Left lung (tissue), 10 donors: ENCODE measurements around the gene WDR72. TPM values are rescaled to one million over a fixed set of nuclear protein-coding genes. Genes with fewer than 3 reads are reported as not detected.

Experiments used
- ATAC-seq: fragments of 200-7000 bp; cut with Tn5 transposase; one replicate; pipeline ENCODE4 v1.9.1; 2020; ENCODE audit warnings: moderate library complexity
- DNase-seq, 4 donors: peaks; one replicate each; pipeline ENCODE4 v3.0.0-alpha.2; 2013 to 2020
- H3K27ac ChIP-seq, 2 donors: fragments of 200-600 bp; sonication (generic) in 1 of 2; one replicate each; pipeline versions ENCODE4 v1.5.0 to v1.8.0; 2020 to 2021
- H3K27me3 ChIP-seq, 2 donors: fragments of 200-600 bp; sonication (generic) in 1 of 2; one replicate each; pipeline versions ENCODE4 v1.5.0 to v1.8.0; 2020 to 2021
- H3K36me3 ChIP-seq, 2 donors: fragments of 200-600 bp; sonication (generic) in 1 of 2; one replicate each; pipeline versions ENCODE4 v1.5.0 to v1.8.0; 2020 to 2021
- H3K4me1 ChIP-seq, 2 donors: fragments of 200-600 bp; one replicate each; pipeline ENCODE4 v1.8.0; 2021
- H3K4me3 ChIP-seq, 2 donors: fragments of 200-600 bp; sonication (generic) in 1 of 2; one replicate each; pipeline versions ENCODE4 v1.5.0 to v1.8.0; 2020 to 2021; ENCODE audit warnings: mild to moderate bottlenecking in 1 of 2
- H3K9me3 ChIP-seq, 2 donors: fragments of 200-600 bp; sonication (generic) in 1 of 2; one replicate each; pipeline versions ENCODE4 v1.5.0 to v1.8.0; 2020 to 2021
- intact Hi-C, 2 donors: fragments of 100-400 bp; cut with DNase I; formaldehyde crosslinking; loops; one replicate each; pipeline versions ENCODE4 v1.11.2 to v1.14.2; 2022
- polyA plus RNA-seq, 6 donors: library from polyadenylated mRNA; unstranded; fragments of 120-200 nt; gene quantifications; one replicate each; pipeline ENCODE4 v1.2.1, GENCODE V29; 2013; ENCODE audit not compliant: insufficient read length in 6 of 6
- total RNA-seq, 2 donors: library from RNA; stranded (reverse); fragmentation: NEBNext Ultra II Directional; extraction: Animal tissue kit (Norgen Biotek cat#: 25700); gene quantifications; one replicate each; pipeline ENCODE4 v1.2.1, GENCODE V29; 2021
- TF ChIP-seq, protein P1 (sequence below), 2 donors: fragments of 200-600 bp; sonication (generic) in 1 of 2; IDR thresholded peaks; one replicate each; pipeline versions ENCODE4 v1.5.0 to v1.8.0; 2021; ENCODE audit warnings: antibody characterized with exemption in 2 of 2
- donor health status: DM: no; HTN: yes; CAD: no.
- donor health status: DM: no; HTN: no; CAD: no.

Gene WDR72
- total and polyA plus RNA-seq, 8 donors, result 0.73 to 6.5 (median 3.0) TPM

DNA sequence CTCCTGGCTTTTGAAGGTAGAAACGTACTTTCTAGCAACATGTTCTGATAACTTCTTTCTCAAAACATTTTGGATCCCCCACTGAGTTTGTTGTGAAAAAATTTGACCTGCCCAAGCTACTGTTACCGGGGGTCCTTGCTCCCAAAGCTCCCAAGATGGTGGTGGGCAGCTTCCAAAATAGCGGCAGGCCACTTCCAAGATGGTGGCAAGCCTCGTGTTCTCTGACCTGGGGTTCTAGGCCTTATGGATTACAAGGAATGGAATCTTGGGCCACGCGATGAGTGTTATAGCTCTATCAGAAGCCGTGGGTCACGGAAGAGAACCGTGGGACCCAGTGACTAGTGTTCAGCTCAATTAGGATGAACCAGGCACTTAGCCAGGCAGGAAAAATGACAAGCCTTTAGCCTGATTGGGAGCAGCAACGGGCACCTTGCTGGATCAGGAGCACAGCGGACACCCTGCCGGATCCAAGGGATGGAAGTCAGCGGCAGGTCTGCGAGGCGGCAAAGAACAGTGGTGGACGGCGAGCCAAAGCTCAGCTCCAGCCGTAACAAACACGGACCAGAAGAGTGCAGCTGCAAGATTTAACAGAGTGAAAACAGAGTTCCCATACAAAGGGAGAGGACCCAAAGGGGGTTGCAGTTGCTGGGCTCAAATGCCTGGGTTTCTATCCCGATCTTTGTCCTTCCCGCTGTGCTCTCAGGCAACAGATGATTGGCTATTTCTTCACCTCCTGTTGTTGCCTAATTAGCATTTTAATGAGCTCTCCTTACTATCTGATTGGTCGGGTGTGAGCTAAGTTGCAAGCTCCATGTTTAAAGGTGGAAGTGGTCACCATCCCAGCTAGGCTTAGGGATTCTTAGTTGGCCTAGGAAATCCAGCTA is 133.3 kb downstream of the WDR72 start:
- no peak overlapping the region for H3K27ac ChIP-seq
- DNase-seq (peak in 1 of 4 donors; percentile 58), ATAC-seq (no peak)
- intact Hi-C loops, result no loop called here
- no peaks in the 10 kb centered on the region for H3K4me1 ChIP-seq
- no peaks in the 10 kb centered on the region for H3K36me3 ChIP-seq
- TF ChIP-seq, protein P1, sequence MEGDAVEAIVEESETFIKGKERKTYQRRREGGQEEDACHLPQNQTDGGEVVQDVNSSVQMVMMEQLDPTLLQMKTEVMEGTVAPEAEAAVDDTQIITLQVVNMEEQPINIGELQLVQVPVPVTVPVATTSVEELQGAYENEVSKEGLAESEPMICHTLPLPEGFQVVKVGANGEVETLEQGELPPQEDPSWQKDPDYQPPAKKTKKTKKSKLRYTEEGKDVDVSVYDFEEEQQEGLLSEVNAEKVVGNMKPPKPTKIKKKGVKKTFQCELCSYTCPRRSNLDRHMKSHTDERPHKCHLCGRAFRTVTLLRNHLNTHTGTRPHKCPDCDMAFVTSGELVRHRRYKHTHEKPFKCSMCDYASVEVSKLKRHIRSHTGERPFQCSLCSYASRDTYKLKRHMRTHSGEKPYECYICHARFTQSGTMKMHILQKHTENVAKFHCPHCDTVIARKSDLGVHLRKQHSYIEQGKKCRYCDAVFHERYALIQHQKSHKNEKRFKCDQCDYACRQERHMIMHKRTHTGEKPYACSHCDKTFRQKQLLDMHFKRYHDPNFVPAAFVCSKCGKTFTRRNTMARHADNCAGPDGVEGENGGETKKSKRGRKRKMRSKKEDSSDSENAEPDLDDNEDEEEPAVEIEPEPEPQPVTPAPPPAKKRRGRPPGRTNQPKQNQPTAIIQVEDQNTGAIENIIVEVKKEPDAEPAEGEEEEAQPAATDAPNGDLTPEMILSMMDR (IDR thresholded peaks at IDR 0.05), result no peak
- no peaks in the 10 kb centered on the region for H3K27me3 ChIP-seq
- H3K4me3 ChIP-seq, result no peak overlapping the region
- H3K9me3 ChIP-seq, result no peaks in the 10 kb centered on the region

DNA sequence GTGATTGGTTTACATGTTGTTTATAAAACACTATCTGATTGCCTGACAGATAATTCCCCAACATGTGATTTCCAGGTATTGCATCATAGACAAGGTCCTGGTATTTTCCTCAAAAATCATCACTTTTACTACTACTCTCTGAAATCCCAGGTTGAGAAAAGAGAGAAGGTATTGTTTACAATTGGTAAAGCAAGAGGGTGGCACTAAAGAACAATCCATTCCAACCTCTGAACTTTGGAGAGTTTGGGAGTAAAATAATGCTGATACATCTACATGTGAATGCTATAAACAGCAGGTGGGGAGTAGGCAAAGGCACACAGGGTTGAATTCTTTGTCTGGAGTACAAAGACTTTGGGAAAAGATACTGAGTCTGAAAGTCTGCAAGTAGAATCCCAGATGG is 134.2 kb downstream of the WDR72 start:
- no peaks in the 10 kb centered on the region for H3K9me3 ChIP-seq
- ATAC-seq, result no peak
- TF ChIP-seq, protein P1 (IDR thresholded peaks at IDR 0.05), result no peak
- intact Hi-C loops, result no loop called here
- H3K4me3 ChIP-seq, result no peak overlapping the region
- DNase-seq, result no peak
- H3K36me3 ChIP-seq, result no peaks in the 10 kb centered on the region
- H3K4me1 ChIP-seq, result no peaks in the 10 kb centered on the region
- H3K27me3 ChIP-seq, result no peaks in the 10 kb centered on the region
- H3K27ac ChIP-seq, result no peak overlapping the region

DNA sequence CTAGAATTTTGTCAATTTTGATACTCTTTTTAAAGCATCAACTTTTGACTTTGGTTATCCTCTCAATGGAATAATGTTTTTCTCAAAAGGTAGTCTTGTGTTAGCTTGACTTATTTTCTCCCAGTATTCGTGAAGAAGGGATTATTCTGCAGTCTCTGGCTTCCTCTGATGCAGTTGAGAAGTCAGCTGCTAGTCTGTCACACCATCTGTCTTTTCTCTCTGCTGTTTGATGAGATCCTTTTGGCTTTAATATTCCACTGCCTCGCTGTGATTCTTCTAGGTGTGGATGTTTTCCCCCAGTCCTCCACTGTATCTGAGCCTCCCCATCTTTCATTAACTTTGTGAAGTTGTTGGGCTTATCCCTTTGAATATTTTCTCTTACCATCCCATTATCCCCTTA is 141.0 kb downstream of the WDR72 start:
- no peaks in the 10 kb centered on the region for H3K4me1 ChIP-seq
- no peaks in the 10 kb centered on the region for H3K27me3 ChIP-seq
- no peaks in the 10 kb centered on the region for H3K9me3 ChIP-seq
- H3K4me3 ChIP-seq, result no peak overlapping the region
- TF ChIP-seq, protein P1 (IDR thresholded peaks at IDR 0.05), result no peak
- intact Hi-C loops, result no loop called here
- no peak for DNase-seq
- H3K27ac ChIP-seq, result no peak overlapping the region
- ATAC-seq, result no peak
- no peaks in the 10 kb centered on the region for H3K36me3 ChIP-seq

DNA sequence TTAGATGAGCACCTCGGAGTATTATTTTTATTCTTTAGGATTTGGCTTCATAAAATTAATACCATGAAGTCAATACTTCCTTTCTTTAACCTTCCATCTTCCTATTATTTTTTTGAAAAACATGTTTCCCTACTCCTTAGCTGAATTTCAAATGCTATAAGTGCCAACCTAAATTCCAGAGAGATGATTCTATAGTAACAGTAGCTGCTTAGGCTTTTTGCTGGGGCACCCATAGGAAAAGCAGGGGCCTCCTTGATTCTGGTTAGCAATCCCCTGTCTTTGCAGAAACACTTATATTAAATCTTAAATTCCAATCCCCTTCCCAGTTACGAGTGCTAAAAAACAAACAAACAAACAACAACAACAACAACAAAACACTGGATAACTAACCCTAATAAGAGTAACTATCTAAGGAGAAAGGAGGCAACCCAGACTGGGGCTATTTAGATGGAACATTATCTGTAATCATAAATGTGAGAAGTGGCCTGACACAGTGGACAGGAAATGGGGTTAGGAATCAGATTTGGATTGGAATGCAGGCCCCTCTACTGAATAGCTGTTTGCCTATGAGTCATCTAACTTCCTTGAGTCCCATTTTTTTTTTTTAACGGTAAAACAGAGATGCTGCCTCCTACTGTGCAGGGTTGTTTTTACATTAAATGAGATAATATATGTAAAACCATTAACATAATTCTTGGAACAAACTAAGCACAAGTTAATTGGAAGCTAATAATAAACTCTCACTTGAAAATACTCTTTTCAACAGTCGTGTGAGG is 148.1 kb downstream of the WDR72 start:
- Histone ChIP-seq H3K27me3 (no peaks in the 10 kb centered on the region), H3K36me3 (no peaks in the 10 kb centered on the region), H3K4me1 (no peaks in the 10 kb centered on the region), H3K9me3 (no peaks in the 10 kb centered on the region), H3K4me3 (no peak overlapping the region), H3K27ac (no peak overlapping the region)
- ATAC-seq (no peak), DNase-seq (no peak)
- TF ChIP-seq, protein P1 (IDR thresholded peaks at IDR 0.05), result no peak
- intact Hi-C loops, result no loop called here

DNA sequence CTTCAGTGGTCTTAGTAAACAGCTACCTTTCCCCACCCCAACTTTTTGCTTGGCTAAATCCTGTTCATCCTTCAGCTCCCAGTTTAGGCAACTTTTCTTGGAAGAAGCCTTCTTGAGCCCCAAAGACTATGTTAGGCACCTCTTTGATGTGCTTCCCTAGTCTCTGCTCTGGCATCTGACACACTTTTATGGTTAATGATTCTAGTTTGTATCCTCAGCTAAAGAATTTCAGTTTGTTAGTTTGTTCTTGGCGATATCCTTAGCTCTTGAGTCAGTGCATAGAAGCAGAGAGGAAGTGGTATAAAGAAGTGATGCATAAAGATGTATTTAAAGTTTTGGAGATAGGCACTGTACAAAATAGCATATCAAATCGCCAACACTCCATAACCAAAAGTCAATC is 168.4 kb downstream of the WDR72 start:
- ATAC-seq, result no peak

More for the DNA sequence above, 168.4 kb downstream of the WDR72 start:
- DNase-seq, result no peak
- H3K27ac ChIP-seq, result no peak overlapping the region
- TF ChIP-seq, protein P1 (IDR thresholded peaks at IDR 0.05), result no peak
- no peak overlapping the region for H3K4me3 ChIP-seq
- intact Hi-C loops, result no loop called here
- H3K36me3 ChIP-seq, result no peaks in the 10 kb centered on the region
- no peaks in the 10 kb centered on the region for H3K4me1 ChIP-seq
- H3K9me3 ChIP-seq, result no peaks in the 10 kb centered on the region
- H3K27me3 ChIP-seq, result no peaks in the 10 kb centered on the region
